SK-N-SH (cell line): ENCODE data around the gene C1QTNF8. TPM values are rescaled to one million over a fixed set of nuclear protein-coding genes. Genes with fewer than 3 reads are reported as not detected.

Experiments
- CTCF ChIA-PET: fragments of 300-600, 350-600 bp; formaldehyde crosslinking; extraction: SDS; loops from one replicate; lab custom pipeline; 2021; lab: Yijun Ruan, JAX
- POLR2A ChIA-PET: fragments of 350-600 bp; sonication (Branson Sonifier 250); formaldehyde crosslinking; extraction: SDS; loops from one replicate; lab custom pipeline; 2020; ENCODE audit warnings: antibody characterized with exemption, inconsistent platforms; lab: Yijun Ruan, JAX
- DNase-seq: peaks from one replicate; pipeline ENCODE4 v3.0.0; 2012
- H2AFZ ChIP-seq: fragments of 200-600 bp; sonication (generic); 2 replicates; pipeline ENCODE4 v1.8.1; 2016; ENCODE audit warnings: antibody characterized with exemption, mild to moderate bottlenecking, low read depth
- H3F3A ChIP-seq: fragments of 200-600 bp; sonication (generic); replicated peaks from 2 replicates; pipeline ENCODE3; 2016; ENCODE audit warnings: antibody characterized with exemption, mild to moderate bottlenecking; ENCODE audit not compliant: insufficient read depth
- H3K27ac ChIP-seq, 2 experiments: fragments of 200-500 bp in 1 of 2; fragments of 200-600 bp in 1 of 2; sonication (Bioruptor generic) in 1 of 2; sonication (generic), shearing (Covaris generic) in 1 of 2; 2 replicates each; pipeline versions ENCODE4 v1.5.1 to v1.6.1; 2014 to 2016; ENCODE audit warnings: low read depth in 2 of 2, inconsistent platforms in 1 of 2, low read length in 1 of 2, mild to moderate bottlenecking in 1 of 2, mixed read lengths in 1 of 2
- H3K27me3 ChIP-seq: fragments of 200-600 bp; sonication (generic), shearing (Covaris generic); 2 replicates; pipeline ENCODE4 v1.6.1; 2016; ENCODE audit warnings: mixed run types; ENCODE audit not compliant: insufficient read depth
- H3K36me3 ChIP-seq, 2 experiments: fragments of 200-500 bp in 1 of 2; fragments of 200-600 bp in 1 of 2; sonication (Bioruptor generic) in 1 of 2; sonication (generic) in 1 of 2; replicated peaks in 1 of 2; 2 replicates each; pipeline versions ENCODE3 to v1.5.1; 2014 to 2016; ENCODE audit warnings: low read length in 1 of 2, mild to moderate bottlenecking in 1 of 2; ENCODE audit not compliant: insufficient read depth in 2 of 2, control insufficient read depth in 1 of 2
- H3K4me1 ChIP-seq, 2 experiments: fragments of 200-500 bp in 1 of 2; fragments of 200-600 bp in 1 of 2; sonication (Bioruptor generic) in 1 of 2; sonication (generic), shearing (Covaris generic) in 1 of 2; 2 replicates each; pipeline versions ENCODE4 v1.5.1 to v1.6.1; 2014 to 2016; ENCODE audit warnings: low read depth in 1 of 2, low read length in 1 of 2, mixed run types in 1 of 2; ENCODE audit not compliant: insufficient read depth in 2 of 2, control insufficient read depth in 1 of 2
- H3K4me2 ChIP-seq: fragments of 200-600 bp; sonication (generic), shearing (Covaris generic); 2 replicates; pipeline ENCODE4 v1.6.1; 2017; ENCODE audit warnings: mixed run types
- H3K4me3 ChIP-seq, 2 experiments: fragments of 200-500 bp in 1 of 2; fragments of 200-600 bp in 1 of 2; sonication (Bioruptor generic) in 1 of 2; sonication (generic), shearing (Covaris generic) in 1 of 2; 2 replicates each; pipeline versions ENCODE4 v1.5.1 to v1.8.1; 2014 to 2016; ENCODE audit warnings: low read depth in 2 of 2, inconsistent platforms in 1 of 2, low read length in 1 of 2, mild to moderate bottlenecking in 1 of 2, mixed read lengths in 1 of 2, moderate library complexity in 1 of 2
- H3K79me2 ChIP-seq: fragments of 200-600 bp; sonication (generic); 2 replicates; pipeline ENCODE4 v1.8.1; 2017; ENCODE audit warnings: mild to moderate bottlenecking; ENCODE audit not compliant: insufficient read depth
- H3K9ac ChIP-seq: fragments of 200-600 bp; sonication (generic); 2 replicates; pipeline ENCODE4 v1.6.1; 2017; ENCODE audit warnings: mixed run types
- H3K9me2 ChIP-seq: fragments of 200-600 bp; sonication (generic); 2 replicates; pipeline ENCODE4 v1.6.1; 2017; ENCODE audit warnings: mixed run types
- H3K9me3 ChIP-seq: fragments of 200-600 bp; sonication (generic); 2 replicates; pipeline ENCODE4 v1.6.1; 2017; ENCODE audit warnings: mixed run types, mild to moderate bottlenecking, moderate library complexity
- H4K20me1 ChIP-seq: fragments of 200-600 bp; sonication (generic); 2 replicates; pipeline ENCODE4 v1.6.1; 2017; ENCODE audit warnings: mild to moderate bottlenecking, mixed run types; ENCODE audit not compliant: insufficient read depth
- FOSL2 ChIP-seq: IDR thresholded peaks from 2 replicates; pipeline ENCODE4 v1.4.0; 2012; ENCODE audit warnings: low read depth, mild to moderate bottlenecking, moderate library complexity, borderline replicate concordance
- FOXJ3 ChIP-seq: sonication (generic); formaldehyde crosslinking; IDR thresholded peaks from 2 replicates; pipeline ENCODE4 v1.5.1; 2020; ENCODE audit warnings: mild to moderate bottlenecking, missing genetic modification reagents
- FOXM1 ChIP-seq: IDR thresholded peaks from 2 replicates; pipeline ENCODE4 v1.4.0; 2012; ENCODE audit warnings: low read depth, mild to moderate bottlenecking
- GATA2 ChIP-seq: sonication (generic); formaldehyde crosslinking; IDR thresholded peaks from 2 replicates; pipeline ENCODE4 v1.5.0; 2020; ENCODE audit warnings: mild to moderate bottlenecking, missing genetic modification reagents
- JUND ChIP-seq: IDR thresholded peaks from 2 replicates; pipeline ENCODE4 v1.4.0; 2012
- MAX ChIP-seq: IDR thresholded peaks from 2 replicates; pipeline ENCODE4 v1.4.0; 2012; ENCODE audit warnings: low read depth
- MXI1 ChIP-seq: IDR thresholded peaks from 2 replicates; pipeline ENCODE4 v1.6.1; 2012; ENCODE audit warnings: mild to moderate bottlenecking, low read depth, low read length, improper control_type of control experiment
- NFIC ChIP-seq: IDR thresholded peaks from 2 replicates; pipeline ENCODE4 v1.4.0; 2012; ENCODE audit warnings: borderline replicate concordance
- NRF1 ChIP-seq: IDR thresholded peaks from 2 replicates; pipeline ENCODE4 v1.6.1; 2012; ENCODE audit warnings: low read depth, mild to moderate bottlenecking, low read length
- POLR2AphosphoS5 ChIP-seq: IDR thresholded peaks from 2 replicates; pipeline ENCODE4 v1.6.1; 2012; ENCODE audit warnings: low read depth, low read length
- RAD21 ChIP-seq: IDR thresholded peaks from 2 replicates; pipeline ENCODE4 v1.6.1; 2012; ENCODE audit warnings: mild to moderate bottlenecking, low read length
- RCOR1 ChIP-seq: fragments of 150-350 bp; IDR thresholded peaks from 2 replicates; pipeline ENCODE4 v1.6.1; 2017; ENCODE audit warnings: antibody characterized with exemption, low read length
- RFX5 ChIP-seq: IDR thresholded peaks from 2 replicates; pipeline ENCODE4 v1.6.1; 2012; ENCODE audit warnings: mild to moderate bottlenecking, improper control_type of control experiment, low read length
- RXRA ChIP-seq: IDR thresholded peaks from 2 replicates; pipeline ENCODE4 v1.4.0; 2012; ENCODE audit warnings: low read depth, mild to moderate bottlenecking, borderline replicate concordance
- SIN3A ChIP-seq: IDR thresholded peaks from 2 replicates; pipeline ENCODE4 v1.6.1; 2012; ENCODE audit warnings: low read depth, mild to moderate bottlenecking, low read length, moderate library complexity, borderline replicate concordance
- TEAD4 ChIP-seq: IDR thresholded peaks from 2 replicates; pipeline ENCODE4 v1.4.0; 2012; ENCODE audit warnings: mild to moderate bottlenecking, borderline replicate concordance; ENCODE audit not compliant: insufficient read depth
- USF1 ChIP-seq: IDR thresholded peaks from 2 replicates; pipeline ENCODE4 v1.4.0; 2012; ENCODE audit warnings: low read depth, borderline replicate concordance
- YY1 ChIP-seq: IDR thresholded peaks from 2 replicates; pipeline ENCODE4 v1.4.0; 2012; ENCODE audit warnings: low read depth, mild to moderate bottlenecking
- WGBS: methylation state at CpG from one replicate; pipeline ENCODE4 v1.1.6; 2017; ENCODE audit warnings: low lambda C conversion rate; 5-methylcytosine and 5-hydroxymethylcytosine counted together
- polyA plus RNA-seq, 3 experiments: library from polyadenylated mRNA; depleted of rRNA; stranded (reverse); fragments of >200 nt; gene quantifications; 2 replicates each; pipeline ENCODE4 v1.2.3, GENCODE V29; 2012
- TF ChIP-seq, protein P1 (sequence below): fragments of 150-350 bp; IDR thresholded peaks from 2 replicates; pipeline ENCODE4 v1.6.1; 2016; ENCODE audit warnings: mild to moderate bottlenecking, low read depth, low read length
- TF ChIP-seq, protein P2 (sequence below): IDR thresholded peaks from 2 replicates; pipeline ENCODE4 v1.6.1; 2012; ENCODE audit warnings: mild to moderate bottlenecking, low read depth, low read length, moderate library complexity

C1QTNF8 gene
- polyA plus RNA-seq, 1 of the 3 experiments (the other 2 are of a cell fraction): not detected

DNA sequence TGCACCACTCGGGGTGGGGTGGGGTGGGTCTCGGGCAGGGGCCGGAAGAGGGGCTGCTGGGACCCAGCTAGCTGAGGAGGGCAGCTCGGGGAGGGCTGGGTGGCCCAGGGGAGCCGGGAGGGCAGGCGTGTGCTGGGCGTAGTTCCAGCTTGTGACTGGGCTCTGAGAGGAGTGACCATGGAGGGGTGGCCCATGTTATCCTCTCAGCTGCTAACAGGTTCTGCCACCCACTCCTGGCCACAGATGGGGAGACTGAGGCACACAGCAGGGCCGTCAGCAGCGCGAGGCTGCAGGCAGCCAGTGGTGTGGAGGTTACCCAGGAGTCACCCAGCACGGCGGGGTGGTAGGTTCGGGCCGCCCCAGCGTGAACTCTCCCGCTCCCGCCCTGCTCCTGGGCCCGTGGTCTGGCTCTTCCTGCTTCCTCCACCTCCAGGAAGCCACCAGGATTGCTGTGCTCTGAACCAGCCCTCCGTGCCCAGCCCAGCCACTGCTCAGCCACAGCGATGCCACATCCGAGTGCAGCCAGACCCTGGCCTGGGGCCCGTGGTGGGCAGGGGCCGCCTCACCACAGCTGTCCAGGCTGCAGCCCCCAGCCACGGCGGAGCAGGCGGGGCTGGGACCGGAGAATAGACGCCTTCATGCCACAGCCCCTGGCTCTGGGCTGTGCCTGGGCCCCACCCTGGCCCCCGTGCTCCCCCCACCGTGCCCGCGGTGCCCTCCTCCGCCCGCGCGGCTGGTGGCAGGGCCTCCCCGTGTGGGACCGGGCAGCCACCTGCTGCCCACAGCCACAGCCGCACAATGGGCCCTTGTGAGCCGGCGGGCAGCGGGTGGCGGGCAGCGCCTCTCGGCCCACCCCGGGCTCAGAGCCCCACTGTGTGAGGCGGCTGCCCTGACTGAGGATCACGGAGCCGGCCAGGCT, 49.8 kb downstream of the C1QTNF8 start:
- H4K20me1 ChIP-seq: no peaks in the 10 kb centered on the region
- no peaks in the 10 kb centered on the region for H3K79me2 ChIP-seq
- no peaks in the 10 kb centered on the region for H3K4me1 ChIP-seq
- H3K4me2 ChIP-seq: no peak overlapping the region
- no peak overlapping the region for H3K27ac ChIP-seq
- no peaks in the 10 kb centered on the region for H3K9me2 ChIP-seq
- H3K9ac ChIP-seq: no peak overlapping the region
- ChIA-PET CTCF (interaction anchor here (0.7 to 9.6 kb wide), 3 partner anchors 11 to 57 kb away, joined by 3 to 76 read pairs (median 3); no protein-coding TSS in a partner anchor), POLR2A (no interaction called here)
- no peak for DNase-seq
- WGBS: 25% methylated on average over 16 of the region's 49 CpGs
- H3K36me3 ChIP-seq: no peaks in the 10 kb centered on the region
- H3F3A ChIP-seq: no peaks in the 10 kb centered on the region
- no peaks in the 10 kb centered on the region for H3K9me3 ChIP-seq
- no peak overlapping the region for H2AFZ ChIP-seq
- H3K4me3 ChIP-seq: no peak overlapping the region
- no peak for TF ChIP-seq RAD21
- TF ChIP-seq POLR2AphosphoS5: no peak
- TF ChIP-seq JUND: no peak
- TF ChIP-seq, protein P1, sequence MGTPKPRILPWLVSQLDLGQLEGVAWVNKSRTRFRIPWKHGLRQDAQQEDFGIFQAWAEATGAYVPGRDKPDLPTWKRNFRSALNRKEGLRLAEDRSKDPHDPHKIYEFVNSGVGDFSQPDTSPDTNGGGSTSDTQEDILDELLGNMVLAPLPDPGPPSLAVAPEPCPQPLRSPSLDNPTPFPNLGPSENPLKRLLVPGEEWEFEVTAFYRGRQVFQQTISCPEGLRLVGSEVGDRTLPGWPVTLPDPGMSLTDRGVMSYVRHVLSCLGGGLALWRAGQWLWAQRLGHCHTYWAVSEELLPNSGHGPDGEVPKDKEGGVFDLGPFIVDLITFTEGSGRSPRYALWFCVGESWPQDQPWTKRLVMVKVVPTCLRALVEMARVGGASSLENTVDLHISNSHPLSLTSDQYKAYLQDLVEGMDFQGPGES: no peak
- no peak for TF ChIP-seq TEAD4
- no peak for TF ChIP-seq RXRA
- no peak for TF ChIP-seq FOXJ3 (CRISPR knock-in tag)
- TF ChIP-seq MAX: no peak
- TF ChIP-seq RCOR1: no peak
- no peak for TF ChIP-seq NRF1
- no peak for TF ChIP-seq FOXM1
- no peak for TF ChIP-seq USF1
- TF ChIP-seq YY1: no peak
- no peak for TF ChIP-seq MXI1
- no peak for TF ChIP-seq RFX5
- TF ChIP-seq NFIC: no peak
- TF ChIP-seq FOSL2: no peak
- TF ChIP-seq SIN3A: no peak
- TF ChIP-seq GATA2: no peak
- TF ChIP-seq, protein P2, sequence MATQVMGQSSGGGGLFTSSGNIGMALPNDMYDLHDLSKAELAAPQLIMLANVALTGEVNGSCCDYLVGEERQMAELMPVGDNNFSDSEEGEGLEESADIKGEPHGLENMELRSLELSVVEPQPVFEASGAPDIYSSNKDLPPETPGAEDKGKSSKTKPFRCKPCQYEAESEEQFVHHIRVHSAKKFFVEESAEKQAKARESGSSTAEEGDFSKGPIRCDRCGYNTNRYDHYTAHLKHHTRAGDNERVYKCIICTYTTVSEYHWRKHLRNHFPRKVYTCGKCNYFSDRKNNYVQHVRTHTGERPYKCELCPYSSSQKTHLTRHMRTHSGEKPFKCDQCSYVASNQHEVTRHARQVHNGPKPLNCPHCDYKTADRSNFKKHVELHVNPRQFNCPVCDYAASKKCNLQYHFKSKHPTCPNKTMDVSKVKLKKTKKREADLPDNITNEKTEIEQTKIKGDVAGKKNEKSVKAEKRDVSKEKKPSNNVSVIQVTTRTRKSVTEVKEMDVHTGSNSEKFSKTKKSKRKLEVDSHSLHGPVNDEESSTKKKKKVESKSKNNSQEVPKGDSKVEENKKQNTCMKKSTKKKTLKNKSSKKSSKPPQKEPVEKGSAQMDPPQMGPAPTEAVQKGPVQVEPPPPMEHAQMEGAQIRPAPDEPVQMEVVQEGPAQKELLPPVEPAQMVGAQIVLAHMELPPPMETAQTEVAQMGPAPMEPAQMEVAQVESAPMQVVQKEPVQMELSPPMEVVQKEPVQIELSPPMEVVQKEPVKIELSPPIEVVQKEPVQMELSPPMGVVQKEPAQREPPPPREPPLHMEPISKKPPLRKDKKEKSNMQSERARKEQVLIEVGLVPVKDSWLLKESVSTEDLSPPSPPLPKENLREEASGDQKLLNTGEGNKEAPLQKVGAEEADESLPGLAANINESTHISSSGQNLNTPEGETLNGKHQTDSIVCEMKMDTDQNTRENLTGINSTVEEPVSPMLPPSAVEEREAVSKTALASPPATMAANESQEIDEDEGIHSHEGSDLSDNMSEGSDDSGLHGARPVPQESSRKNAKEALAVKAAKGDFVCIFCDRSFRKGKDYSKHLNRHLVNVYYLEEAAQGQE: no peak
- peaks cover 52% of the 10 kb centered on the region for H3K27me3 ChIP-seq
